ENCODE data around the gene B3GNT7.
"Not testable (repeated sequence)": the region's sequence is repeated elsewhere in the genome, so short reads cannot be mapped to it uniquely, and the experiment has no call there.

Gene B3GNT7

GRCh38 chr2:231386446-231386845 is 9.1 kb upstream of the B3GNT7 start:
- no peak for DNase-seq

- DNase-seq: no peak
Measured at GRCh38 chr2:231387904-231388724, 7.4 kb upstream of the B3GNT7 start.

GRCh38 chr2:231388725-231389346 is 6.7 kb upstream of the B3GNT7 start:
- DNase-seq: no peak

GRCh38 chr2:231390667-231391066 is 4.8 kb upstream of the B3GNT7 start:
- DNase-seq: no peak

GRCh38 chr2:231391981-231392380 is 3.5 kb upstream of the B3GNT7 start:
- DNase-seq: no peak

- no peak for DNase-seq
Measured at GRCh38 chr2:231392431-231393148, 2.9 kb upstream of the B3GNT7 start.

GRCh38 chr2:231393149-231394131 is 2.1 kb upstream of the B3GNT7 start:
- no peak for DNase-seq

GRCh38 chr2:231394211-231395141 is 1.0 kb upstream of the B3GNT7 start:
- DNase-seq: no peak

- DNase-seq: no peak
Measured at GRCh38 chr2:231396058-231396821, 730 bp downstream of the B3GNT7 start.

- peak; percentile 13 for DNase-seq
Measured at GRCh38 chr2:231397011-231397927, 1.8 kb downstream of the B3GNT7 start.

- no peak for DNase-seq
Measured at GRCh38 chr2:231397928-231398294, 2.4 kb downstream of the B3GNT7 start.

GRCh38 chr2:231398585-231398984 is 3.1 kb downstream of the B3GNT7 start:
- DNase-seq: no peak

- DNase-seq: no peak
Measured at GRCh38 chr2:231399046-231399852, 3.7 kb downstream of the B3GNT7 start.

- no peak for DNase-seq
Measured at GRCh38 chr2:231399853-231400680, 4.6 kb downstream of the B3GNT7 start.

GRCh38 chr2:231400681-231401080 is 5.2 kb downstream of the B3GNT7 start:
- not testable (repeated sequence) for DNase-seq

- DNase-seq: not testable (repeated sequence)
Measured at GRCh38 chr2:231401101-231401500, 5.6 kb downstream of the B3GNT7 start.

GRCh38 chr2:231403421-231404182 is 8.1 kb downstream of the B3GNT7 start:
- not testable (repeated sequence) for DNase-seq

All from stimulated activated CD4-positive, alpha-beta T cell treated with anti-CD3 and anti-CD28 coated beads, Interleukin-4, amount 100 ng/mL, for 1 hour (primary cell).